ENCODE measurements around the gene RNF213.

Gene RNF213

GRCh38 chr17:80372922-80373570, 112.4 kb downstream of the RNF213 start:
- Histone ChIP-seq H3K9ac (ENCODE audit: low read depth in 1 of 2, low read length in 2 of 2) (no peak overlapping the region), H3K27ac (ENCODE audit: low read depth in 2 of 2, low read length in 2 of 2) (no peak overlapping the region), H3K36me3 (ENCODE audit: control insufficient read depth in 2 of 2, insufficient read depth in 2 of 2, low read length in 2 of 2) (peaks cover 87% of the 10 kb centered on the region in 2 donors), H3K9me3 (ENCODE audit: control insufficient read depth in 2 of 2, low read length in 2 of 2) (no peaks in the 10 kb centered on the region), H3K27me3 (ENCODE audit: control insufficient read depth in 2 of 2, insufficient read depth in 2 of 2, low read length in 2 of 2) (no peaks in the 10 kb centered on the region), H3K4me1 (ENCODE audit: control insufficient read depth in 2 of 2, insufficient read depth in 2 of 2, low read length in 2 of 2) (no peaks in the 10 kb centered on the region), H3K4me3 (ENCODE audit: low read length in 2 of 2) (no peak overlapping the region)

- H3K27me3 ChIP-seq (ENCODE audit: control insufficient read depth in 2 of 2, insufficient read depth in 2 of 2, low read length in 2 of 2): no peaks in the 10 kb centered on the region
- H3K36me3 ChIP-seq (ENCODE audit: control insufficient read depth in 2 of 2, insufficient read depth in 2 of 2, low read length in 2 of 2): peaks cover 85 to 91% of the 10 kb centered on the region in 2 donors
- H3K9me3 ChIP-seq (ENCODE audit: control insufficient read depth in 2 of 2, low read length in 2 of 2): no peaks in the 10 kb centered on the region
- no peaks in the 10 kb centered on the region for H3K4me1 ChIP-seq (ENCODE audit: control insufficient read depth in 2 of 2, insufficient read depth in 2 of 2, low read length in 2 of 2)
- H3K27ac ChIP-seq (ENCODE audit: low read depth in 2 of 2, low read length in 2 of 2): no peak overlapping the region
- no peak overlapping the region for H3K9ac ChIP-seq (ENCODE audit: low read depth in 1 of 2, low read length in 2 of 2)
- no peak overlapping the region for H3K4me3 ChIP-seq (ENCODE audit: low read length in 2 of 2)
Measured at GRCh38 chr17:80374039-80374731, 113.5 kb downstream of the RNF213 start.

GRCh38 chr17:80374732-80375585, 114.3 kb downstream of the RNF213 start:
- H3K9me3 ChIP-seq (ENCODE audit: control insufficient read depth in 2 of 2, low read length in 2 of 2): no peaks in the 10 kb centered on the region
- H3K27ac ChIP-seq (ENCODE audit: low read depth in 2 of 2, low read length in 2 of 2): no peak overlapping the region
- H3K4me3 ChIP-seq (ENCODE audit: low read length in 2 of 2): no peak overlapping the region
- no peaks in the 10 kb centered on the region for H3K4me1 ChIP-seq (ENCODE audit: control insufficient read depth in 2 of 2, insufficient read depth in 2 of 2, low read length in 2 of 2)
- no peak overlapping the region for H3K9ac ChIP-seq (ENCODE audit: low read depth in 1 of 2, low read length in 2 of 2)
- H3K36me3 ChIP-seq (ENCODE audit: control insufficient read depth in 2 of 2, insufficient read depth in 2 of 2, low read length in 2 of 2): peaks cover 85 to 91% of the 10 kb centered on the region in 2 donors
- no peaks in the 10 kb centered on the region for H3K27me3 ChIP-seq (ENCODE audit: control insufficient read depth in 2 of 2, insufficient read depth in 2 of 2, low read length in 2 of 2)

- Histone ChIP-seq H3K9me3 (ENCODE audit: control insufficient read depth in 2 of 2, low read length in 2 of 2) (no peaks in the 10 kb centered on the region), H3K4me1 (ENCODE audit: control insufficient read depth in 2 of 2, insufficient read depth in 2 of 2, low read length in 2 of 2) (no peaks in the 10 kb centered on the region), H3K36me3 (ENCODE audit: control insufficient read depth in 2 of 2, insufficient read depth in 2 of 2, low read length in 2 of 2) (peaks cover 85 to 93% of the 10 kb centered on the region in 2 donors), H3K4me3 (ENCODE audit: low read length in 2 of 2) (no peak overlapping the region), H3K9ac (ENCODE audit: low read depth in 1 of 2, low read length in 2 of 2) (no peak overlapping the region), H3K27me3 (ENCODE audit: control insufficient read depth in 2 of 2, insufficient read depth in 2 of 2, low read length in 2 of 2) (no peaks in the 10 kb centered on the region), H3K27ac (ENCODE audit: low read depth in 2 of 2, low read length in 2 of 2) (no peak overlapping the region)
Measured at GRCh38 chr17:80376531-80376930, 115.9 kb downstream of the RNF213 start.

- Histone ChIP-seq H3K9ac (ENCODE audit: low read depth in 1 of 2, low read length in 2 of 2) (no peak overlapping the region), H3K36me3 (ENCODE audit: control insufficient read depth in 2 of 2, insufficient read depth in 2 of 2, low read length in 2 of 2) (peaks cover 78 to 94% of the 10 kb centered on the region in 2 donors), H3K27me3 (ENCODE audit: control insufficient read depth in 2 of 2, insufficient read depth in 2 of 2, low read length in 2 of 2) (no peaks in the 10 kb centered on the region), H3K27ac (ENCODE audit: low read depth in 2 of 2, low read length in 2 of 2) (no peak overlapping the region), H3K4me3 (ENCODE audit: low read length in 2 of 2) (no peak overlapping the region), H3K4me1 (ENCODE audit: control insufficient read depth in 2 of 2, insufficient read depth in 2 of 2, low read length in 2 of 2) (no peaks in the 10 kb centered on the region), H3K9me3 (ENCODE audit: control insufficient read depth in 2 of 2, low read length in 2 of 2) (no peaks in the 10 kb centered on the region)
Measured at GRCh38 chr17:80377798-80378197, 117.1 kb downstream of the RNF213 start.

- no peak overlapping the region for H3K4me3 ChIP-seq (ENCODE audit: low read length in 2 of 2)
- no peaks in the 10 kb centered on the region for H3K27me3 ChIP-seq (ENCODE audit: control insufficient read depth in 2 of 2, insufficient read depth in 2 of 2, low read length in 2 of 2)
- peaks cover 82 to 96% of the 10 kb centered on the region in 2 donors for H3K36me3 ChIP-seq (ENCODE audit: control insufficient read depth in 2 of 2, insufficient read depth in 2 of 2, low read length in 2 of 2)
- H3K27ac ChIP-seq (ENCODE audit: low read depth in 2 of 2, low read length in 2 of 2): no peak overlapping the region
- H3K9me3 ChIP-seq (ENCODE audit: control insufficient read depth in 2 of 2, low read length in 2 of 2): no peaks in the 10 kb centered on the region
- no peaks in the 10 kb centered on the region for H3K4me1 ChIP-seq (ENCODE audit: control insufficient read depth in 2 of 2, insufficient read depth in 2 of 2, low read length in 2 of 2)
- H3K9ac ChIP-seq (ENCODE audit: low read depth in 1 of 2, low read length in 2 of 2): no peak overlapping the region
Measured at GRCh38 chr17:80379348-80379747, 118.7 kb downstream of the RNF213 start.

- Histone ChIP-seq H3K9me3 (ENCODE audit: control insufficient read depth in 2 of 2, low read length in 2 of 2) (no peaks in the 10 kb centered on the region), H3K36me3 (ENCODE audit: control insufficient read depth in 2 of 2, insufficient read depth in 2 of 2, low read length in 2 of 2) (peaks cover 83 to 96% of the 10 kb centered on the region in 2 donors), H3K9ac (ENCODE audit: low read depth in 1 of 2, low read length in 2 of 2) (no peak overlapping the region), H3K27me3 (ENCODE audit: control insufficient read depth in 2 of 2, insufficient read depth in 2 of 2, low read length in 2 of 2) (no peaks in the 10 kb centered on the region), H3K27ac (ENCODE audit: low read depth in 2 of 2, low read length in 2 of 2) (no peak overlapping the region), H3K4me1 (ENCODE audit: control insufficient read depth in 2 of 2, insufficient read depth in 2 of 2, low read length in 2 of 2) (no peaks in the 10 kb centered on the region), H3K4me3 (ENCODE audit: low read length in 2 of 2) (no peak overlapping the region)
Measured at GRCh38 chr17:80380068-80380467, 119.4 kb downstream of the RNF213 start.

- Histone ChIP-seq H3K27me3 (ENCODE audit: control insufficient read depth in 2 of 2, insufficient read depth in 2 of 2, low read length in 2 of 2) (no peaks in the 10 kb centered on the region), H3K27ac (ENCODE audit: low read depth in 2 of 2, low read length in 2 of 2) (no peak overlapping the region), H3K36me3 (ENCODE audit: control insufficient read depth in 2 of 2, insufficient read depth in 2 of 2, low read length in 2 of 2) (peaks cover 82 to 98% of the 10 kb centered on the region in 2 donors), H3K9me3 (ENCODE audit: control insufficient read depth in 2 of 2, low read length in 2 of 2) (no peaks in the 10 kb centered on the region), H3K4me1 (ENCODE audit: control insufficient read depth in 2 of 2, insufficient read depth in 2 of 2, low read length in 2 of 2) (no peaks in the 10 kb centered on the region), H3K9ac (ENCODE audit: low read depth in 1 of 2, low read length in 2 of 2) (no peak overlapping the region), H3K4me3 (ENCODE audit: low read length in 2 of 2) (no peak overlapping the region)
Measured at GRCh38 chr17:80380555-80381002, 119.9 kb downstream of the RNF213 start.

- Histone ChIP-seq H3K27ac (ENCODE audit: low read depth in 2 of 2, low read length in 2 of 2) (no peak overlapping the region), H3K36me3 (ENCODE audit: control insufficient read depth in 2 of 2, insufficient read depth in 2 of 2, low read length in 2 of 2) (peaks cover 80 to 97% of the 10 kb centered on the region in 2 donors), H3K27me3 (ENCODE audit: control insufficient read depth in 2 of 2, insufficient read depth in 2 of 2, low read length in 2 of 2) (no peaks in the 10 kb centered on the region), H3K9ac (ENCODE audit: low read depth in 1 of 2, low read length in 2 of 2) (no peak overlapping the region), H3K4me1 (ENCODE audit: control insufficient read depth in 2 of 2, insufficient read depth in 2 of 2, low read length in 2 of 2) (no peaks in the 10 kb centered on the region), H3K9me3 (ENCODE audit: control insufficient read depth in 2 of 2, low read length in 2 of 2) (no peaks in the 10 kb centered on the region), H3K4me3 (ENCODE audit: low read length in 2 of 2) (no peak overlapping the region)
Measured at GRCh38 chr17:80381416-80381923, 120.8 kb downstream of the RNF213 start.

GRCh38 chr17:80382446-80382845, 121.8 kb downstream of the RNF213 start:
- H3K9me3 ChIP-seq (ENCODE audit: control insufficient read depth in 2 of 2, low read length in 2 of 2): no peaks in the 10 kb centered on the region
- no peak overlapping the region for H3K27ac ChIP-seq (ENCODE audit: low read depth in 2 of 2, low read length in 2 of 2)
- H3K4me1 ChIP-seq (ENCODE audit: control insufficient read depth in 2 of 2, insufficient read depth in 2 of 2, low read length in 2 of 2): no peaks in the 10 kb centered on the region
- no peaks in the 10 kb centered on the region for H3K27me3 ChIP-seq (ENCODE audit: control insufficient read depth in 2 of 2, insufficient read depth in 2 of 2, low read length in 2 of 2)
- H3K9ac ChIP-seq (ENCODE audit: low read depth in 1 of 2, low read length in 2 of 2): no peak overlapping the region
- H3K36me3 ChIP-seq (ENCODE audit: control insufficient read depth in 2 of 2, insufficient read depth in 2 of 2, low read length in 2 of 2): peaks cover 80 to 98% of the 10 kb centered on the region in 2 donors
- no peak overlapping the region for H3K4me3 ChIP-seq (ENCODE audit: low read length in 2 of 2)
